Keratinocyte (primary cell): ENCODE measurements around the gene KAT6B. TPM values are rescaled to one million over a fixed set of nuclear protein-coding genes. Genes with fewer than 3 reads are reported as not detected.

ENCODE experiments used
- DNase-seq: peaks from one replicate; pipeline ENCODE4 v3.0.0-alpha.2; 2011; ENCODE audit warnings: low read depth, missing footprints, low spot score
- FAIRE-seq: peaks from 2 replicates; lab custom pipeline; 2011; peaks lifted over from hg19 to GRCh38; lab: Jason Lieb, UNC
- H2AFZ ChIP-seq: 2 replicates; pipeline ENCODE4 v1.6.0; 2012; ENCODE audit warnings: low read length, control low read depth, inconsistent platforms; ENCODE audit not compliant: control insufficient read depth
- H3K27ac ChIP-seq: 2 replicates; pipeline ENCODE4 v1.5.1; 2011; ENCODE audit warnings: low read length; ENCODE audit not compliant: control insufficient read depth, insufficient read depth
- H3K27me3 ChIP-seq: 3 replicates; pipeline ENCODE4 v1.6.0; 2011; ENCODE audit warnings: low read length; ENCODE audit not compliant: control insufficient read depth, insufficient read depth; ENCODE audit errors: extremely low read depth
- H3K36me3 ChIP-seq, 2 experiments: 2 replicates in 1 of 2; 3 replicates in 1 of 2; pipeline ENCODE4 v1.5.1; 2011; ENCODE audit warnings: low read length in 2 of 2, mild to moderate bottlenecking in 1 of 2; ENCODE audit not compliant: control insufficient read depth in 2 of 2, insufficient read depth in 2 of 2; ENCODE audit errors: extremely low read depth in 1 of 2
- H3K4me1 ChIP-seq: 3 replicates; pipeline ENCODE4 v1.5.1; 2011; ENCODE audit warnings: low read length; ENCODE audit not compliant: control insufficient read depth, insufficient read depth; ENCODE audit errors: extremely low read depth
- H3K4me2 ChIP-seq: 3 replicates; pipeline ENCODE4 v1.6.0; 2011; ENCODE audit warnings: low read depth, low read length; ENCODE audit not compliant: control insufficient read depth, insufficient read depth; ENCODE audit errors: extremely low read depth
- H3K4me3 ChIP-seq, 3 experiments: fragments of 200-600 bp in 1 of 3; sonication (generic) in 1 of 3; 2 replicates in 2 of 3; 3 replicates in 1 of 3; pipeline ENCODE4 v1.5.1; 2011 to 2016; ENCODE audit warnings: low read length in 3 of 3, mild to moderate bottlenecking in 3 of 3, control low read depth in 2 of 3, inconsistent platforms in 1 of 3, low read depth in 1 of 3, mixed read lengths in 1 of 3, mixed run types in 1 of 3, moderate library complexity in 1 of 3; ENCODE audit not compliant: control insufficient read depth in 2 of 3, insufficient read depth in 2 of 3; ENCODE audit errors: extremely low read depth in 1 of 3
- H3K79me2 ChIP-seq: 2 replicates; pipeline ENCODE4 v1.6.0; 2012; ENCODE audit warnings: low read length; ENCODE audit not compliant: control insufficient read depth, insufficient read depth
- H3K9ac ChIP-seq: 3 replicates; pipeline ENCODE4 v1.6.0; 2011; ENCODE audit warnings: low read length; ENCODE audit not compliant: control insufficient read depth, insufficient read depth; ENCODE audit errors: extremely low read depth
- H3K9me1 ChIP-seq: 3 replicates; pipeline ENCODE4 v1.6.0; 2011; ENCODE audit warnings: low read length; ENCODE audit not compliant: control insufficient read depth, insufficient read depth; ENCODE audit errors: extremely low read depth
- H3K9me3 ChIP-seq: 2 replicates; pipeline ENCODE4 v1.5.1; 2012; ENCODE audit warnings: low read depth, low read length; ENCODE audit not compliant: control insufficient read depth
- H4K20me1 ChIP-seq: 3 replicates; pipeline ENCODE4 v1.6.0; 2011; ENCODE audit warnings: low read length; ENCODE audit not compliant: control insufficient read depth, insufficient read depth; ENCODE audit errors: extremely low read depth
- EZH2 ChIP-seq: IDR thresholded peaks from one replicate; pipeline ENCODE4 v1.6.1; 2012; ENCODE audit warnings: inconsistent platforms, mild to moderate bottlenecking, low read length, moderate library complexity
- dilution Hi-C: fragments of 300-500 bp; cut with MboI; formaldehyde crosslinking; loops from one replicate; pipeline ENCODE4 v1.7.0; 2020; ENCODE audit warnings: low sequenced_read_pairs; ENCODE audit not compliant: extremely low pct_ligation_motif_present
- polyA plus RNA-seq, 5 experiments: library from polyadenylated mRNA; depleted of rRNA in 3 of 5; stranded (reverse) in 3 of 5; stranded (forward) in 1 of 5; unstranded in 1 of 5; fragments of >200 nt; gene quantifications; 1 replicate in 1 of 5; 2 replicates in 3 of 5; 3 replicates in 1 of 5; pipeline versions ENCODE4 v1.2.1 to v1.2.3, GENCODE V29; 2011 to 2012; ENCODE audit warnings: missing spikeins in 2 of 5, low read depth in 1 of 5, low replicate concordance in 1 of 5
- TF ChIP-seq, protein P1 (sequence below), 3 experiments: IDR thresholded peaks in 1 of 3; conservative IDR thresholded peaks in 1 of 3; optimal IDR thresholded peaks in 1 of 3; 2 replicates in 2 of 3; 3 replicates in 1 of 3; pipeline versions ENCODE3 to v1.5.1; 2011; ENCODE audit warnings: low read length in 3 of 3, mild to moderate bottlenecking in 3 of 3, moderate library complexity in 2 of 3, control low read depth in 1 of 3, inconsistent platforms in 1 of 3; ENCODE audit not compliant: insufficient read depth in 2 of 3; ENCODE audit errors: extremely low read depth in 1 of 3

The KAT6B gene
- polyA plus RNA-seq, 1 donor (not counting 4 experiments of a cell fraction or from before 2014, with no cell fraction given) = 2.9 TPM

DNA sequence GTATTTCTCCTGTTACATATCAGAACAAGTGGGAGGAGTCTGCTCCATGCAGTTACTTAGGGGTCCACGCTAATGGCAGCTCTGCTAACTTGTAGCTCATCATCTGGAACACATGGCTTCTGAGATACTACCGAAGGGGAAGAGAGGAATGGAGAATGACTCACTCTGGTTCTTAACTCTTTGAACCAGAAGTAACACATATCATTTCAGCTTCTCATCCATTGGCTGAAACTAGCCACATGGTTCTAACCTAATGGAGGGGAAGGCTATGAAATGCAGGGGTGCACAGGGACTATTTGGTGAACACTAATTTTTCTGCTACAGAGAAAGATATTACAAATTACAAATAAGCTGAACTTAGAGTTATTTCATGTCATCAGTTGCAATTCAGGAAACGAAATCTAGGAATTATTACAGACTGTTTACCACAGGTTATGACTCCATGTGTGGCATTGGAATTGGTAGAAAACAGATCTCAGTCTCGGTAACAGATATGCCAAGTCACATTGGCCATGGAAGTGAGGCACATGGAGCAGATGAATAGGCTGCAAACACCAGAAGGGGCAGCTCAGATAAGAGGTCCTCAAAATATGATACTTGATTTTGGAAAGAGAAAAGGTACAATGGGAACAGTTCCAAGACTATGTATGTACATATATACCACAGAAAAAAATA is 9.4 kb upstream of the KAT6B start:
- FAIRE-seq (no peak), DNase-seq (no peak)
- TF ChIP-seq EZH2 = no peak
- TF ChIP-seq, protein P1, sequence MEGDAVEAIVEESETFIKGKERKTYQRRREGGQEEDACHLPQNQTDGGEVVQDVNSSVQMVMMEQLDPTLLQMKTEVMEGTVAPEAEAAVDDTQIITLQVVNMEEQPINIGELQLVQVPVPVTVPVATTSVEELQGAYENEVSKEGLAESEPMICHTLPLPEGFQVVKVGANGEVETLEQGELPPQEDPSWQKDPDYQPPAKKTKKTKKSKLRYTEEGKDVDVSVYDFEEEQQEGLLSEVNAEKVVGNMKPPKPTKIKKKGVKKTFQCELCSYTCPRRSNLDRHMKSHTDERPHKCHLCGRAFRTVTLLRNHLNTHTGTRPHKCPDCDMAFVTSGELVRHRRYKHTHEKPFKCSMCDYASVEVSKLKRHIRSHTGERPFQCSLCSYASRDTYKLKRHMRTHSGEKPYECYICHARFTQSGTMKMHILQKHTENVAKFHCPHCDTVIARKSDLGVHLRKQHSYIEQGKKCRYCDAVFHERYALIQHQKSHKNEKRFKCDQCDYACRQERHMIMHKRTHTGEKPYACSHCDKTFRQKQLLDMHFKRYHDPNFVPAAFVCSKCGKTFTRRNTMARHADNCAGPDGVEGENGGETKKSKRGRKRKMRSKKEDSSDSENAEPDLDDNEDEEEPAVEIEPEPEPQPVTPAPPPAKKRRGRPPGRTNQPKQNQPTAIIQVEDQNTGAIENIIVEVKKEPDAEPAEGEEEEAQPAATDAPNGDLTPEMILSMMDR (optimal IDR thresholded peaks at IDR 0.05 in 1 of 3, IDR thresholded peaks at IDR 0.05 in 1 of 3, conservative IDR thresholded peaks at IDR 0.05 in 1 of 3; ENCODE audit: extremely low read depth in 1 of 3, insufficient read depth in 2 of 3, low read length in 3 of 3) = no peak
- H3K9me1 ChIP-seq = no peaks in the 10 kb centered on the region
- no peaks in the 10 kb centered on the region for H3K36me3 ChIP-seq
- H3K79me2 ChIP-seq = no peaks in the 10 kb centered on the region
- H3K4me3 ChIP-seq = no peak overlapping the region
- H2AFZ ChIP-seq = no peak overlapping the region
- no peak overlapping the region for H3K9ac ChIP-seq
- H3K27me3 ChIP-seq = peaks cover 4% of the 10 kb centered on the region
- H3K4me2 ChIP-seq = no peak overlapping the region
- dilution Hi-C loops = no loop called here
- no peak overlapping the region for H3K27ac ChIP-seq
- H4K20me1 ChIP-seq = no peaks in the 10 kb centered on the region
- no peaks in the 10 kb centered on the region for H3K4me1 ChIP-seq
- H3K9me3 ChIP-seq = peaks cover 2% of the 10 kb centered on the region

DNA sequence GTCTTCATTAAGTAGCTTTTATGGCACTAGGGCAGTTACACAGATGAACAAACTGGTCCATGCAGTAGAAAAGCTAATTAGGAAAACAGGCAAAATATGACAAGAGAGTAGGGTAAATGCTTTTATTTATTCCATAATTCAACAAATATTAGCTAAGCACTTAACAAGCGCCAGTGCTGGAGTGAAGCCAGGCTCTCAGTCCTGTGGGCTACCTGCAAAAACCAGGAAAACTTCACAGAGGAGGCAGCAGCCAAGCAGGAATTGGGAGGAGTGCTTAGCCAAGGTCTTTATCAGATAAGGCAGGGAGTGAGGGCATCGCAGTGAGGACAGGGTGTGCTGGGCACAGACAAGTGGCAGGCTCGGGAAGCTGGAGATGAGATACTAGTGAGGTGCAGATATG is 4.9 kb upstream of the KAT6B start:
- TF ChIP-seq, protein P1 (optimal IDR thresholded peaks at IDR 0.05 in 1 of 3, IDR thresholded peaks at IDR 0.05 in 1 of 3, conservative IDR thresholded peaks at IDR 0.05 in 1 of 3; ENCODE audit: extremely low read depth in 1 of 3, insufficient read depth in 2 of 3, low read length in 3 of 3) = no peak
- no peak for TF ChIP-seq EZH2
- dilution Hi-C loops = no loop called here
- Histone ChIP-seq H3K9me3 (peaks cover 2% of the 10 kb centered on the region), H3K9ac (no peak overlapping the region), H3K36me3 (no peaks in the 10 kb centered on the region), H3K9me1 (no peaks in the 10 kb centered on the region), H3K4me2 (no peak overlapping the region), H3K27me3 (no peaks in the 10 kb centered on the region), H2AFZ (no peak overlapping the region), H3K4me1 (peaks cover 4% of the 10 kb centered on the region), H3K79me2 (no peaks in the 10 kb centered on the region), H3K27ac (no peak overlapping the region), H4K20me1 (no peaks in the 10 kb centered on the region), H3K4me3 (no peak overlapping the region)
- FAIRE-seq (no peak), DNase-seq (no peak)
